GM21515 (cell line): ENCODE data around the gene DIRAS2.
"Not testable (repeated sequence)": the region's sequence is repeated elsewhere in the genome, so short reads cannot be mapped to it uniquely, and the experiment has no call there.

Experiments used
- ATAC-seq: cut with Tn5 transposase; IDR thresholded peaks from one replicate; pipeline ENCODE4 v1.9.1; 2021; ENCODE audit not compliant: unreplicated experiment

Gene DIRAS2

GRCh38 chr9:90642570-90643539, at the start of gene DIRAS2:
TSS of gene DIRAS2 (minus strand) at chr9:90642824. CDS start at chr9:90613827, 28,997 bp downstream.
- no peak for ATAC-seq

- ATAC-seq, result no peak
These were observed 42.1 kb upstream of the DIRAS2 start for GRCh38 chr9:90684736-90685135.

DNA sequence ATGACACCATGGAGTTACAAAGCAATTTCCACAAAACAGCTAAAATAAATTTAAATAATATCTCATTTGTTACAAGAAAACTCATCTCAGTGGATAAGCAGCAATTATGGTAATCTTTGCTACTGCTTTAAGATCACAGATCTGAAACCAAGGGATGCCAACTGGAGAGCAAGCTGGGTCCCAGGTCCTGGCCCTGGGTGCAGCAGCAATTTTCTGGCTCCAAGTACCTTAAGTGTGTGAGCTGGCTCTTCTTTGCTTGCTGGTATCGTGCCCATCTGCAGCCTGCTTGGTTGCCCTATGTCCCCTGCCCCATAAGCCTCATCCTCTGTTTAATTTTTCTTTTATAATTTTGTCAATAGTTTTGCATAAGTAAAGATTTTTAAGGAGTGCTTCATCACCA, 41.5 kb upstream of the DIRAS2 start:
- ATAC-seq, result no peak

DNA sequence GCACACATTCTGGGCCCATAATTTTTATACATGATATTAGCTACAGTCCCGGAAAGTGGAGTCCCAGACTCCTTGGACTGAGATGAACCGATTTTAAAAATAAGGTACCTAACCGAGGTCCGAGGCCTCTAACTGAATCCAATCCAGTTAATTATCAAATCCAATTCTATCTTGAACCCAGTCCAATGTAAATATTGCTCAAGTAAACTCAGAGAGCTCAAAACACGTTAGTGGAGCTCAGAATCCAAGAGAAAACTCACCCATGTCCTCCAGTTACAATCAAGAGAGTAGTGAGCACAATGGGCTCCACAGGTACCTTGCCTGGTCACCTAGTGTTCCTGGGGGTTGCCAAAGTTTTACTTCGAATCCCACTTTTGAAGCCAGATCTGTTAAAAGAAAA, 37.9 kb upstream of the DIRAS2 start:
- no peak for ATAC-seq

- no peak for ATAC-seq
These were observed 22.4 kb upstream of the DIRAS2 start for GRCh38 chr9:90665072-90665471.

- ATAC-seq, result no peak
These were observed 17.2 kb upstream of the DIRAS2 start for GRCh38 chr9:90659650-90660364.

DNA sequence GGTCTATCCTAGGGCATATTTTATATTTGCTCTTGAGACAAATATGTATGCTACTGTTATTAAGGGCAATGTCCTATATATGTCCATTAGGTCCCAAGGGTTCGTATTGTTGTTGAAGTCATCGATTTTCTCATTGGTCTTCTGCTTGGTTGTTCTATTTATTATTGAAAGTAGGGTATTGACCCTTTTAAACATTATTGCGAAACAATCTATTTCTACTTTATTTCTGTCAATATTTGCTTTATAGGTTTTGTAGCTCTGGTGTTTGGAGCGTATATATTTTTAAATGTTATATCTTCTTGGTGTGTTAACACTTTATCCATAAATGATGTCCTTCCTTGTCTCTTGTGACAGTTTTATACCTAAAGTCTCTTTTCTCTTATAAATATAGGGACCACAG, 16.2 kb upstream of the DIRAS2 start:
- ATAC-seq, result no peak

GRCh38 chr9:90658181-90658580, 15.6 kb upstream of the DIRAS2 start:
- ATAC-seq, result no peak

GRCh38 chr9:90656876-90657275, 14.3 kb upstream of the DIRAS2 start:
- ATAC-seq, result not testable (repeated sequence)

- no peak for ATAC-seq
These were observed 8.6 kb upstream of the DIRAS2 start for GRCh38 chr9:90651246-90651645.

- no peak for ATAC-seq
These were observed 5.2 kb upstream of the DIRAS2 start for GRCh38 chr9:90647843-90648242.

DNA sequence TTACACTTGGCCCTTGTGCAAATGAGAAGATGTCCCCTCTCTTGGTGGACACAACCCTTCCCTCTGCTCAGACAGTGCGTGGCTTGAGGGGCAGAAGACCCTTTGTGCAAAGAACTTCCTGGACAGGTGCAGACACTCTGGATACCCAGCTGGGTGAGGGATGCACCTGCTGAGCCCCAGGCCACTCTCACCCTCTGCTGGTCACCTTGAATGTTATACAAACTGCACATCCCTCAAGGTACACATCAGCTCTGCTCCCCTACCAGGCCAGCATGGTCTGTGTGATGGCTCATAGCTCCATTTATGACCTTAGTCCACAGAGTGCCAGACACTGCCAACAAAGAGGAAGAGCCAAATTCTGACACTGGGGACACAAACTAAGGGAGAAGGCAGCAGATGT, 3.1 kb upstream of the DIRAS2 start:
- no peak for ATAC-seq

DNA sequence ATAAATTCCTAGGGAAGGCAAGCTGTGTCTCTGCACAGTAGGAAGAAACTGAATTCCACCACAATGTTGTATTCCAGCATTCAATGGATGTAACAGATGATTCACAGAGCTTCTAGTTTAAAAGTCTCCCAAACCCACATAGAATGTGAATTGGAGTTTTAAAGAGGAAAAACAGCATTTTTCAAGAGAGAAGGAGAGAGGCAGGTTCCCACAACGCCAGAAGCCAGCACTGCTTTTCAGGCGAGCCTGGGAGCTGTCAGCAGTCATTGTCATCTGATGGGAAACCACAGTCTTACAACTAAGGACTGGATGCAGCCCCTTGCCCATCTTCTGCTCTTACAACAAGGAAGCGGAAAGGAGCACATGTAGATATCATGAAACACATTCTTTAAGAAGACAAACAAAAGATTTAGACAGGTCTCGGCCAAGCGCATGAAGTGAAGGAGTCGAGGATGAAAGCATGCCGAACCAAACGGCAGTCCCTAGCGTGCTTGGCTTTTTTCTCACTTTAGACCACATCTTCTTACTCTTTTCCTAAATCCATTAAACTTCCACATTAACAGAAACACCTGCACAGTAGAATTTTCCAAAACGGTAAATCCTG, 638 bp downstream of the DIRAS2 start:
- no peak for ATAC-seq

- no peak for ATAC-seq
These were observed 1.5 kb downstream of the DIRAS2 start for GRCh38 chr9:90641086-90641485.

DNA sequence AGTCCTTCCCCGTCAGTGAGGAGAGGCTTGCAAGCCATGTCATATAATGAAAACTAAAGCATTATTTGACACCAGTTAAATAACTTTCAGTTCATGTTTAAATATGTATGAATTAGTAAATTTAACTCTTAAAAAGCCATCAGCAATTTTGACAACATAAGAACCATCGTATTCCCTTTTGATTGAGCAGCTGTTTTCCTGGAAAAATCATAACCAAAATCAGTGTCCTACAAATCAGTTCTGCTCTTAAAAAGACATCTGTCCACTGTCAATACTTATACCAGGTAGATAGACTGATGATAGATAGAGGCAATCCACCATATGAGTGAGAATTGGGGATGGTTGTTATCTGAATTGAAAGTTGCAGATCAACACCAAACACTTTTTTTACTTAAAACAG, 2.3 kb downstream of the DIRAS2 start:
- ATAC-seq, result no peak

DNA sequence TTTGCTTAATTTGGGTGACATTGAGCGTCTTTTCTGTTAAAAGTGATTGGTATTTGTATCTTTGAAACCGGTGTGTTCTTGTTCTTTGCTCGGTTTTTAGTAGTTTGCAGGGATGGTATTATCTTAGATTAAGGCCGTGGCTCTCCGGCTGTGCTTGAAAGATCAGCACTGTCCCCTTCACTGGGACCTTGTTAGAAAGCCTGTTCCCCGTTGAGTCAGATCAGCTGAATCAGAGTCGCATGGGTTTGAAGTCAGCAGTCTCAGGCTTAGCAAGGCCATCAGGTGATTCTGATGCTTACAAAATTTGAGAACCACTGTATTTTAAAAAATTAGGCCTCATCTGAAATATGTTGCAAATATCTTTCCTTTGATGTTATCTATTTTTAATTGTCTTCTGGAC, 5.0 kb downstream of the DIRAS2 start:
- no peak for ATAC-seq

GRCh38 chr9:90632647-90633207, 9.9 kb downstream of the DIRAS2 start:
- no peak for ATAC-seq

- no peak for ATAC-seq
These were observed 10.7 kb downstream of the DIRAS2 start for GRCh38 chr9:90631964-90632363.

DNA sequence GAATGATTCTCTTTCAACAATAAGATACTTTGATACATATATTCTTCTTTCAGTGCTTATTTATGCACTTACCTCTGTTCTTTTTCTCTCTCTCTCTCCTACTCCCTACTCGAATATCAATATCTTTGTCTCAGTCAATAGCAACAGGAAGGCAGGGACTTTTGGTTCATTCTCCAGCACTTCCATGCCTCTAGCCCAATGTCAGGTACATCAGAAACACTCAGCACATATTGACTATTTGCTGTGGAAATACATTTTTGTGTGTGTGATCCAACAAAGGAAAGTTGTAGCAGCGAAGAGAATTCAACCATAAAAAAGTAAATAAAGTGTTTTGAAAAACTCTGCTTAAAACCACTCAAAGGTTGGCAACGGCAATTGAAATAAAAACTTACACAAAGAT, 12.6 kb downstream of the DIRAS2 start:
- ATAC-seq, result no peak

GRCh38 chr9:90629354-90629753, 13.3 kb downstream of the DIRAS2 start:
- no peak for ATAC-seq

DNA sequence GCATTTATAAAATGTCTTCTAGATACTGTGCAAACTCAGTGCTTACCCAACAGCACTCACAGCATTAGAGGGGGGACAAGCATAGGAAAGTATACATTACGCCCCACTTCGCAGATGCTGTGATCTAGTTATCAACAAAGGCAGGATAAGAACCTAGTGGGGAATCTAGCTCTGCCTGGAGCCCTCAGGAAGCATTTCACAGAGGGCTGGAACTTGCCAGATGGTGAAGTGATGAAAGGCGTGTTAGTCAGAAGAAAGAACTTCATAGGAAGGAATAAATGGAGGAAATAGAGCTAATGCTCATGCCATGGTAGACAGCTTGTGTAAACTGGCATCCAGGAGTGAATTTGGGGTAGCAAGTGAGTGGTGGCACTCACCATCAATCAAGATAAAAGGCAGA, 25.8 kb downstream of the DIRAS2 start:
- ATAC-seq, result no peak
